T-helper 2 cell (primary cell): ENCODE results near the gene NSG2.
"Not testable (repeated sequence)": the region's sequence is repeated elsewhere in the genome, so short reads cannot be mapped to it uniquely, and the experiment has no call there.

Experiments
- DNase-seq, 5 experiments: peaks; one replicate each; pipeline versions ENCODE4 v3.0.0 to v3.0.0-alpha.2; 2012 to 2022

Gene NSG2

DNA sequence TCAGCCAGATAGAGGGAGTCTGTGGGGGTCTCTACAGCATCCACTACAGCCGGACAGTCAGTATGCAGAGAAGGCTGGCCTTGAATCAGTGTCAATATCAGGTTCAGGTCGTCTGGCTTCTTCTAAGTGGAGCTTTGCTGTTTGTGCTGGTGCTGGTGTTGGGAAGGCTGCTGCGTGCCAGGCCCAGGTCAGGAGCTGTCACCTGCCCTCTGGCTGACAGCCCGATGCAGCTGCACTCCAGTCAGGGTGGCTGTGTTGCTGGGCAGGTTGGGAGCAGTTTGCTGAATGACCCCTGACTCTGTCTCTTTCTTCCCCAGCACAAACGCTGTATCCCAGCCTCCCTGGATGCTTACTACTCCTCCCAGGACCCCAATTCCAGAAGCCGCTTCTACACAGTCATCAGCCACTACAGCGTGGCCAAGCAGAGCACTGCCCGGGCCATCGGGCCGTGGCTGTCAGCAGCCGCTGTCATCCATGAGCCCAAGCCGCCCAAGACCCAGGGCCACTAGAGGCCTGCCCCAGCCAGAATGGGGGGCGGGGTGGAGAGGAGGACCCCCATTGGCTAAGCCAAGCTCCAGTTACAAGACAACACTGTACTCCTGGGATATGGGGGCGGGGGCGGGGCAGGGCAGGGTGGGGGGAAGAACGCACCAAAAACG lies 61.6 kb downstream of the NSG2 start:
- no peak for DNase-seq

- no peak for DNase-seq
These were observed 63.2 kb downstream of the NSG2 start for GRCh38 chr5:174108745-174109144.

- no peak for DNase-seq
These were observed 64.3 kb downstream of the NSG2 start for GRCh38 chr5:174109698-174110260.

DNA sequence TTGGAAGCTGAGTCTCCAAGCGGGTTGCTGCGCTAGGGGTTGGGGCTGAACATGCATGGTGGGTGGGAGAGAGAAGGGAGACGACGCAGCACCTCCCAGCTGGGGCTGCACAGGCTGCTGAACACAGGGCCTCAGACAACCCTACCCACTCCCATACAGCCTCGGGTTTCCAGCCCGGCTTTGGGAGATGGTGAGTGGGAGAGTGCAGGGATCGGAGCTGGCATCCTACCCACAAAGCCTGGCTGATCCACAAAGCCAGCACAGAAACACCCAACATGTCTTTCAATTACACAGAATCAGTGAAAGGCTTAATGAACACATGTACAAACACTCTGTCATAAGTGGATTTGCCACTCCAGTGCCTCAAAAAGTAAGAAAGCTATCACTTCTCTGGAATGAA lies 64.8 kb downstream of the NSG2 start:
- no peak for DNase-seq

DNA sequence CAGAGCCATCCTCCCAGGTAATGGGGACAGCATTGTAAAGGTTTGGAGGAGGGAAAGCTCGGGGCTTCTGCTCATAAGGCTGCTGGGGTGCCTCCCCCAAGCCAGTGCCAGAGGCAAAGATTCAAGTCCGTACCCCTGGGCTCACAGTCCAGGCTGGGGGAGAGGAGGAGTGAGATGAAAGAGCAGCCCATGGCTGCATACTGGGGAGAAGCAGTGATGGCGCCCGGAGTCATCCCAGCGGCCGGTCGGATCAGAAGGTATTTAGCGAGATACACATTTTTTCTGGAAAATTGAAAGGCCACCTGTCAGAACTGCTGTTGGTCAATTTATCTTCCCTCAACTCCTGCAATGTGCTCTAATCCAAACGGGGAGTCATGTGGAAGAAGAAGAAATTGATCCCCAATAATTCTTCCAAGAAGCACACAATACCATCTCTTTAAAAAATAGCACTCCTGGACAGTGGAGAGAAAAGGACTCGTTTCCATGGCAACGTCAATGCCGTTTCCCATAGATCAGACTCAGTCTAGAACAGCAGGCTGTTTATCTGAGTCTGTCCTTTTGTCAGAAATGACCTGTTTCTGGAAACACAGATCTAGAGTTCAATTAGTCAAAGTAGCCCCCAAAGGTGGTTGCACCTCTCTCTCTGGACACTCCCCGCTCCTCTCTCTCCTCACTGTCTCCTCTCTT lies 65.9 kb downstream of the NSG2 start:
- no peak for DNase-seq

DNA sequence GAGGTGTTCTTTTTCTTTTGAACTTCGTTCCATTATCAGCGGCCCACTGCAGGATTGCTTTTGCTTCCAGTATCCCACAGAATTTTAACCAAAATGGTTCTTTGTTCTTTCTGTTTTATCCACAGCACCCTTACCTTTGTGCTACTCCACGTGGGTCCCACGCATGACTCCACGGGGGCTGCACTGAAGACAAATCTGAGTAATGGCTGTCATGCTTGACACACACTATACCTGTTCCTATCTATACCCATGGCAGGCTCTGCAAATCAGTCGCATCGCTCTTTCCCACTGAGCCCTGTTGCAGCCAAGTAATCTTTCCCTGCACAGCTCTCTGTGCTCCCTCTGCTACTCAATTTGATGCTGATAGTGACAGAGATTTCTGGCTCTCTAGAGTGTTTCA lies 69.7 kb downstream of the NSG2 start:
- no peak for DNase-seq

DNA sequence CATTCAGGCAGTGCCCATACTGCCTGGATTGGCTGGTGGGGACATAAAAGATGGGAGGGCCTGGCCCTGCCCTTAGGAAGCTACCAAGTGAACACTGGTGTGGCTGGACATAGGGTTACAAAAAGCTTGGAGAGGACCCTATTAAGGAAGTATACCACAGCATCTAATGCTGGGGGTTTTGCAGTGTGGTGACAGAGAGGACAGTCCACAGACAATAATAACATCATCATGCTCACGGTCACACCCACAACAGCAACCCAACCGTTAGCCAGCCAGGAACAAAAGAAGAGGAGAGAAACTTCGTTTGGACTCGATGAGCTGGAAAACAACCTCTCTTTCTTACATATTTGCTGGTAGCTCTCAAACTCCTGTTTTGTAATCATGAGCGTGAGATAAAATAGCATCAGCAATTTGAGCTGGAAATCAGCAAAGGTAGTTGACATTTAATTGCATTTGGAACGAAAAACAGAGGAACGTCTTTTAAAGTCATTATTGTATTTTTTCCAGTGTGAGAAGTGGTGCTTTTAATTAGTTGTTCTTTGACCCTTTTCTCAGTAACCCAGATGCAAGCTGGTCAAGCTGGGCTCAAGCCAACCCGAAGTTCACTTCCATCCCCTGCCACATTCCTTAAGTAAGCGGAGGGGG lies 73.4 kb downstream of the NSG2 start:
- no peak for DNase-seq

DNA sequence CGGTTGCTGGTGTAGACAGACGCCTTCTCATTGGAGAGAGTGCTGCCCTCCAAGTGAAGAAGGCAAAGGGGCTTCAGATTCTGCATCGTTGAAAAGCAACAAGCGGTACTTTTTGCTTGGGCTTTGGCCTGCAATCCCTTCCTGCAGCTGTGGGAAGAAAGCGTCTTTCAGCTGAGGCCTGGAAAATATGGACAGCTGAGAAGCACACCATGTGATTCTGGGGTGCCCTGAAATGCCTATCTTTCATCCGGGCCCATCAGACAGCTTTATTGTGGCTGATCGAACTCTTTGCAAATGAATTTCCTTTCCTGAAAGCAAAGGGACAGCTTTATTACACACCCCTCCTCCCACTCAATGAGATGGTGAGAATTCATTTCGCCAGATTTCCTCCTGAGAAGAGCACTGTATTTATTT lies 74.0 kb downstream of the NSG2 start:
- DNase-seq = no peak

DNA sequence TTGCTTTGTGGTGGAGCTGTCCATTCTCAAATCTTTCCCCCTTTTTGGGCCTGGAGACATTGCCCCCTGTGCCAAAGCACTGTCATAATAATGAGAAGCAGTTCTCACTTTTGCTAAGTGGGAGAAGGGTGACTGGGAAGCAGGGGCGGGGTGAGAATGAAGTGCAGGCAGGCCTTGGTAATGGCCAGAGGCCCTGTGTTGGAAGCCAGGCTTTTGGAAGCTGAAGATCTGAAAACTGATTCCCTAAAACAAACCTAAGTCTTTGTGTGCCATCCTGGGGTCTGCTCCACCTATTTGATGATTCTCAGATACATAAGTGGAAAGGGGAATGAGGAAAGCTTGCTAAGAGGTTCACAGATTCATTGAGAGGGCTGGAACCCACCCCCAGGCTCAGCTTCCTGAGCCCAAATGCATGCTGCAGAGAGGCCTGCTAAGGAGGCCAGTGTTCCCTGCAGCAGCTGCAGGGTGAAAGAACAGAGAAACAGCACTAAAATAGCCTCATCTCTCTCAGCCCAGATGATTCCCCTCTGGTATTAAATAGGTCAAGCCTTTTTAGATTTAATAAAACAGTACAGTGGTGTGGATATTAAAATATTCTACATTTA lies 75.0 kb downstream of the NSG2 start:
- DNase-seq = no peak

DNA sequence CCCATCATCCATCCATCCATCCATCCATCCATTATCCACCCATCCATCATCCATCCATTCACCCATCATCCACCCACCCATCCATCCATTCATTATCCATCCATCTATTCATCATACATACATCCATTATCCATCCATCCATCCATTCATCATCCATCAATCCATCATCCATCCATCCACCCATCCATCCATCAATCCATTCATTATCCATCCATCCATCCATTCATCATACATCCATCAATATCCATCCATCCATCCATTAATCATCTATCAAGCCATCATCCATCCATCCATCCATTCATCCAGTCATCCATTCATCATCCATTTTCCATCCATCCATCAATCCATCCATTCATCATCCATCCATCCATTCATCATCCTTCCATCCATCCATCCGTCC lies 89.0 kb downstream of the NSG2 start:
- no peak for DNase-seq

DNA sequence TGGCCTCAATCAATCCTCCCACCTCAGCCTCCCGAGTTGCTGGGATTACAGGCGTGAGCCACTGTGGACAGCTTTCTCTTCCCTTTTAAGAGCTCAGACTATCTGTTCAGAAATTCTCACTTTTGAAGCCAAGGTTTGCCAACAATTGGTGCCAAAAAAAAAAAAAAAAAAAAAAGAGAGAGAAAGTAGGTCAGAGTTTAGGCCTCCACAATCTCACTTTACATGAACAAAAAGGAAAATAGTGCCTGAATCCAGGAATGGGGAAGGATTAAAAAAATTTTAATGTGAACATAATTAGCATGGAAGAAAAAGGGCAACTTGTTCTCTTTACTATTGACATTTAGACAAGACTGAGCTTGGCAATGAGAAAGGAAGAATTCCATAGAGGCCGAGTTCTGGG lies 94.1 kb downstream of the NSG2 start:
- DNase-seq = no peak

DNA sequence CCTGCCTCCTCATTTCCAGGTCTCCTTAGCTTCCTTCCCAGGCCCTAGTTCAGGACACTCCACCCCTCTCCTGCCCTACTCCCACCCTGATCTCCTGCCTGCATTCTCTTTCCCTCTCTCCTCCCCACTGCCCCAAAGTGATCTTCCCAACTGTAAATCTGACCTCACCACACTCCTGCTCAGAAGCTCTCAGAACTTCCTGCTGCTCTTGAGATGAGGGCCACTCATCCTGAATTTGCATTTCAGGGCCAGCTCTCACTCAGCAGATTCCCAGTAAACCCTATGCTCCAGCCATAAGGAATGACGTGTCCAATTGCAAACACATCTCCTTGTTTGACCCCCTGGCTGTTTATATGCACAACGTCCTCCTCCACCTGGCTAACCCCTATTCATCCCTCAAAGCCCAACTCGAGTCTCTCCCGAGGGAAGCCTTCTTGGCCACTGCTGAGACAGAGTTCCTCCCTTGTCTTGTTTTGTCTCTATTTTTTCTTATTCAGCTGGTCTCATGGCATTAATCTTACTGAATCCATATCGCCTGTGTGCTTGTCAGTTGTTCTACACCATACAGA lies 95.0 kb downstream of the NSG2 start:
- DNase-seq = no peak

DNA sequence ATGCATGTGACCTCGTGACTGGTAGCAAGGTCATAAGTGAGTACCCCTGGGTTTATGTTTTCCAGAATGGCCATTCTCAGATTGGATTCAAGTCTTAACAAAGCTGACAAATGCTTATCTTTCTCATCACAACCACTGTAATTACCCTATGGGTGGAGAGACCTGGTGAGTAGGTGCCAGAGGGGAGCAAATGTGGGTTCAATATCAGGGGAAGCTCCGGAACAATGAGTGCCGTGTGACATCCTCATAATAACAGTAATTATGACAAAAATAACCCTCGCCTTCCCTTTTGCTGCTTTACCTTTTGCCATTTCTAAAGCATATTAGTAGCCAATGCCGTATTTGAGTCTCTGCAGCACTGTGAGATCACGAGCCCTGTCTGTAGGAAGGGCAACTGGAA lies 95.9 kb downstream of the NSG2 start:
- no peak for DNase-seq

DNA sequence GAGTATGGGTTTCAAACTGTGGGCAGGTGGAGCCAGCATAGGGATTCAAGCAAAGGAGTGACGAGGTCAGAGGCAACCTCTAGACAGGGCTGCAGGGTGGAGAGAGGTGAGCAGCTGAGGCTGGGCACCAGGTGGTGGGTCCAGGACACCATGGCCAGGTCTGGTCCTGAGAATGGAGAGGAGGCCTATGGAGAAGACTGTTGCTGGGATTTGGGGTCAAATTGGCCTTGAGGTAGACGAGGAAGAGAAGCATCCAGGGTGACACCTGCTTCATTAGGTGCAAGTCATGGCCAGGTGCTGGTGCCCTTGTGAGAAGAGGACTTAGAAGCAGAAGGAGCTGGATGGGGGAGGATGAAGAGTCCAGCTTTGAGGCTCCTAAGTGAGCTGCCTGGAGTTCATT lies 99.6 kb downstream of the NSG2 start:
- DNase-seq = no peak

DNA sequence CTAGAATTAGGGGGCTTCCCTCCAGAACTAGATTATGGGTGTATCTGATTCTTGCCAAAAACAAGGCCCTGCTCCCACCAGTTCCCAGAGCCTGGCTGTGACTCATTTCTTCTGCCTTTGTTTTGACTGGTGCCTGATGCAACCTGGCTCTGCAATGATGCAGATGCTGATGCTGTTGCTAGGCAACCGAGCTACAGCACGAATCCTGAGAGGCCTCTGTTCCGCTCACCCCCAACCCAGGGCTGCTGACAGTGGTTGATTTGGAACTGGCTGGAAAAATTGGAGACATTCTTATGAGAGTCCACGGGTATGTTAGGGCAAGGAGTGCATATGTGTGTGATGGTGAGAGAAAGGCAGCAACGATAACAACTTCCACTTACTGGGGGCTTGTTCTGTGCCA lies 100.3 kb downstream of the NSG2 start:
- peak in 1 of 5 experiments; percentile 34 for DNase-seq

DNA sequence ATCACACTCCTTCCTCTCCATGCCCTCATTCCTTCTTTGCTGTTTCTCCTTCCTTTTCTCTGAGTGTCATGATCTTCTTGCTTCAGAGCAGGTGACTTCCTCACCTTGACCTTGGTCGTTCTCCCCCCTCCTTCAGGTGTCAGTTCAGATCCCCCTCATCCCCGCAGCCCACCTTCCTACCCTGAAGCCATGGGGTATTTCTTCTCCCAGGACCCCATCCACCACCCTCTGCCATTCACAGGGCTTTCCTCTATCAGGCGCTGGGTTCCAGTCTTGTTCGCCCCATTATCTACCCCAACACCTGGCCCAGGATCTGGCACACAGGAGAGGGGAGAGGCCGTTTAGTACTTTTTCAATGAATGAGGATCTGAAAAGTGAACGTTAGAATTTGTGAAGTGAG lies 101.0 kb downstream of the NSG2 start:
- DNase-seq = no peak

DNA sequence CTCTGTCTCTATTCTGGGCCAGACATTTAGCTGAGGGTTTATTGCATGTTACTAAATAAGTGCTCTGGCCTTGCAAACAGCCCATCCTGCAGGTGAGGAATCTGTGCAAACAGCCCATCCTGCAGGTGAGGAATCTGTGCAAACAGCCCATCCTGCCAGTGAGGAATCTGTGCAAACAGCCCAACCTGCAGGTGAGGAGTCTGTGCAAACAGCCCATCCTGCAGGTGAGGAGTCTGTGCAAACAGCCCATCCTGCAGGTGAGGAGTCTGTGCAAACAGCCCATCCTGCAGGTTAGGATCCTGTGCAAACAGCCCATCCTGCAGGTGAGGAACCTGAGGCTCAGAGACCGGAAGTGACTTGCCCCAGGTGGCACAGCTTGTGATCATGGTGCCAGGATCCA lies 101.5 kb downstream of the NSG2 start:
- DNase-seq = not testable (repeated sequence)

DNA sequence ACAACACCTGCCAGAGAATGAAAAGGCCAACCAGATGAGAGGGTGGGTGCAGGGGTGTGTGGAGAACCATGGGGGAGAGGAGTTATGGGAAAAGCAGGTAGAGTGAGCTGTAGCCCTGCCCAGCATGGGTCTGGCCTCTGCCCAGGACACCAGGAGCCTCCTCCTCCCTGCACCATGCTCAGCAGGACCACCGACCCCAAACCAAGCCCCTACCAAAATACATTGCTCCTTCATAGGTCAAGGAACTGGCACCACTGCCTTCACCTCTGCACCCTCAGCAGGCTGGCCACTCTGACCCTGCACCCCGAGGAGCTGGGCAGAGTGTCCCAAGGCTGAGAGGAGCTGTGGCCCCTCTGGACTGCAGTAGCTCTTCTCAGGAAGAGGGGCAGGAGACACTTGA lies 102.0 kb downstream of the NSG2 start:
- DNase-seq = no peak

DNA sequence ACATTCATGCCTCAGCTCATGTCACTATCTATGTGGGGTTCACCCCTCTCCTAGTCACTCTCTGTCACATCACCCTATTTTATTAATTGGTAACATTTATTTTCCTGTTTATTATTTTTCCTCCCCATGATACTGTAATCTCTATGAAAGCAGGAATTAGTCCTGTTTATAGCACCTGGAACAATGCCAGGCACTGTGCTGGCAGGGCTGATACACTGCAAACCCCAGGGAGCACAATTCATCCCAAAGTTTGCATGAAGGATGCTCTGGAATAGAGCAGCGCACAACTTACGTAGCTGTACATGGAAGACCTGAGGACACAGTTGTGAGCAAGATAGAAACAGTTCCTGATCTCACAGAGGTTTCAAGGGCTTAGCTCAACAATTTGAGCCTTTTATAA lies 103.2 kb downstream of the NSG2 start:
- no peak for DNase-seq

DNA sequence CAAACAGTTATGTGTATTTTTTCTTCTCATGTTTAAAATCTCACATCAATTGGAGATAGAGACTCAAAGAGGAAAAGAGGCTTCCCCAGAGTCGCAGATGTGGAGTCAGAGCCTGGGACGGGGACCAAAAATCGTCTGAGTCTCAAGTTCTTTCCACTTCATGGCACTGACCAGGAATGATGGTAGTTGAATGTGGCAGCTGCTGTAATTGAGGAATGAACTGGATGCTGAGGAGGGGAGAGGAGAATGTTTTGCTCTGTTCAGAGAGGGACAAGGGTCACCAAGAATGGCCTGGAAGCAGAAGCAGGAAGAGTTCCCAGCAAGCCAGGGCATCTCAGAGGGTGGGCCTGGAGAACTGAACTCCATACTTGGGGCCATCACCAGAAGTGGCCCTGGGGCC lies 103.9 kb downstream of the NSG2 start:
- no peak for DNase-seq

DNA sequence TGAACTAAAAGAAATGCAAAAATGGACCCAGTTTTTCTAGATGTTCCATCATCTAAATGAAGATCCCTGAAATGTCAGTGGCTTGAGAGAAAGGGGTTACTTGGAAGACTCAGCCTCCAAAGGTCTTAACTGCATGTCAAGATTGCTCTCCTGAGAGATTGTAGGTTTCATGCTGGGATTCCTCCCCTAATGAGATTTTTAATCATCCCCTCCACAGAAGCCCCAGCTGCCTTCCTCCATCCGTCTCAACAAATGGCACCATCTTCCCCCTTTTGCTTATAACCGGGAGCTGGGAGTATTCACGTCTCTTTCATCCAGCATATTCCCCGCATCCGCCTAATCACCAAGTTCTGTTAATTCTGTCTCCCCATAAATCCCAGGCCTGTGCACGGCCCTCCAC lies 104.5 kb downstream of the NSG2 start:
- DNase-seq = no peak

DNA sequence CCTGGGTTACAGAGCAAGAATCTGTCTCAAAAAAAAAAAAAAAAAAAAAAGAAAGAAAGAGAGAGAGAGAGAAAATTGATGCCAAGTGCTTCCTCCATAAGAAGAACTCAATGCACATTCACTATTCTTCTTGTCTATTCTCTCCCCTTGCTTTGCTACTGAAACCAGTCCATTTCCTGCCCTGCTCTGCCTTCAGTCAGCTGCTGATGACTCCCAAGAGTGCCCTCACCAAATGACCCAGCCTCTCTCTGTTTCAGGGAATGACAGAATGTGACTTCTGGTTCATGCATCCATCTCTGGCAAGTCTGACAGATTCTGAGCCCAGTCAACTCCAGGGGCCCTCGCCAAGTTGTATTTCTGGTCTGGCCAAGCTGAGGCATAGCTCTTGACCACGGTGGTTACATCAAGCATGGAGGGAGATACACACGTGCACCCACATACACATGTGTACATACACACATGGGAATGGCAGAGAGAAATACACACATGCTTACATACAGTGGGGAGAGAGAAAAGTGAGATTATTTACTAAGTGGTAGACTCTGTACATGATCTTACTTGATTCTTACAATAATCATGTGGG lies 106.2 kb downstream of the NSG2 start:
- DNase-seq = no peak

GRCh38 chr5:174154559-174154958 lies 109.1 kb downstream of the NSG2 start:
- DNase-seq = no peak
